Measurements from ENCODE around the gene FH. TPM values are rescaled to one million over a fixed set of nuclear protein-coding genes. Genes with fewer than 3 reads are reported as not detected.

FH gene
- total and polyA plus RNA-seq, 2 of the 13 experiments (the other 11 are each of a cell fraction or from before 2014, with no cell fraction given) = 39.2 to 152 TPM

- TF ChIP-seq ZC3H13 (CRISPR knock-in tag; IDR thresholded peaks at IDR 0.05) = peak; percentile 47; the same call in 1 of the 2 replicates
- TF ChIP-seq FOXK1 (CRISPR knock-in tag; IDR thresholded peaks at IDR 0.05; ENCODE audit: borderline replicate concordance, low read depth) = peak; percentile 60; the same call in 1 of the 2 replicates
- TF ChIP-seq, protein P1, sequence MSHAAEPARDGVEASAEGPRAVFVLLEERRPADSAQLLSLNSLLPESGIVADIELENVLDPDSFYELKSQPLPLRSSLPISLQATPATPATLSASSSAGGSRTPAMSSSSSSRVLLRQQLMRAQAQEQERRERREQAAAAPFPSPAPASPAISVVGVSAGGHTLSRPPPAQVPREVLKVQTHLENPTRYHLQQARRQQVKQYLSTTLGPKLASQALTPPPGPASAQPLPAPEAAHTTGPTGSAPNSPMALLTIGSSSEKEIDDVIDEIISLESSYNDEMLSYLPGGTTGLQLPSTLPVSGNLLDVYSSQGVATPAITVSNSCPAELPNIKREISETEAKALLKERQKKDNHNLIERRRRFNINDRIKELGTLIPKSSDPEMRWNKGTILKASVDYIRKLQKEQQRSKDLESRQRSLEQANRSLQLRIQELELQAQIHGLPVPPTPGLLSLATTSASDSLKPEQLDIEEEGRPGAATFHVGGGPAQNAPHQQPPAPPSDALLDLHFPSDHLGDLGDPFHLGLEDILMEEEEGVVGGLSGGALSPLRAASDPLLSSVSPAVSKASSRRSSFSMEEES (CRISPR knock-in tag; IDR thresholded peaks at IDR 0.05) = no peak
- no peak for TF ChIP-seq PRDM15 (CRISPR knock-in tag; IDR thresholded peaks at IDR 0.05)
- peak; percentile 12; the same call in 1 of the 2 replicates for TF ChIP-seq IRF2 (CRISPR knock-in tag; IDR thresholded peaks at IDR 0.05)
- TF ChIP-seq, protein P2, sequence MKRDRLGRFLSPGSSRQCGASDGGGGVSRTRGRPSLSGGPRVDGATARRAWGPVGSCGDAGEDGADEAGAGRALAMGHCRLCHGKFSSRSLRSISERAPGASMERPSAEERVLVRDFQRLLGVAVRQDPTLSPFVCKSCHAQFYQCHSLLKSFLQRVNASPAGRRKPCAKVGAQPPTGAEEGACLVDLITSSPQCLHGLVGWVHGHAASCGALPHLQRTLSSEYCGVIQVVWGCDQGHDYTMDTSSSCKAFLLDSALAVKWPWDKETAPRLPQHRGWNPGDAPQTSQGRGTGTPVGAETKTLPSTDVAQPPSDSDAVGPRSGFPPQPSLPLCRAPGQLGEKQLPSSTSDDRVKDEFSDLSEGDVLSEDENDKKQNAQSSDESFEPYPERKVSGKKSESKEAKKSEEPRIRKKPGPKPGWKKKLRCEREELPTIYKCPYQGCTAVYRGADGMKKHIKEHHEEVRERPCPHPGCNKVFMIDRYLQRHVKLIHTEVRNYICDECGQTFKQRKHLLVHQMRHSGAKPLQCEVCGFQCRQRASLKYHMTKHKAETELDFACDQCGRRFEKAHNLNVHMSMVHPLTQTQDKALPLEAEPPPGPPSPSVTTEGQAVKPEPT (CRISPR knock-in tag; IDR thresholded peaks at IDR 0.05; ENCODE audit: low read depth) = no peak; the same call in 1 of the 2 replicates
- TF ChIP-seq SNRNP70 (IDR thresholded peaks at IDR 0.05; ENCODE audit: low read depth, low read length) = no peak
- TF ChIP-seq ONECUT2 (CRISPR knock-in tag; IDR thresholded peaks at IDR 0.05) = no peak
- no peak for TF ChIP-seq BRCA1 (CRISPR knock-in tag; IDR thresholded peaks at IDR 0.05)
- no peak for TF ChIP-seq ATRX (CRISPR knock-in tag; IDR thresholded peaks at IDR 0.05; ENCODE audit: borderline replicate concordance)
- no peak for TF ChIP-seq NFIC (IDR thresholded peaks at IDR 0.05; ENCODE audit: low read length)
- peak; percentile 73; the same call in 1 of the 2 replicates for TF ChIP-seq ZBTB26 (CRISPR knock-in tag; IDR thresholded peaks at IDR 0.05; ENCODE audit: borderline replicate concordance)
- no peak for TF ChIP-seq TBL1XR1 (IDR thresholded peaks at IDR 0.05; ENCODE audit: borderline replicate concordance, low read length, partially characterized antibody)
- no peak for TF ChIP-seq TBX3 (IDR thresholded peaks at IDR 0.05; ENCODE audit: borderline replicate concordance)
- TF ChIP-seq ZNF83 (CRISPR knock-in tag; IDR thresholded peaks at IDR 0.05; ENCODE audit: borderline replicate concordance) = peak; percentile 93; the same call in 1 of the 2 replicates
- TF ChIP-seq ATF4 (CRISPR knock-in tag; IDR thresholded peaks at IDR 0.05) = no peak
- peak; percentile 80 for TF ChIP-seq PHF21A (CRISPR knock-in tag; IDR thresholded peaks at IDR 0.05)
- TF ChIP-seq KDM5B (CRISPR knock-in tag; IDR thresholded peaks at IDR 0.05; ENCODE audit: borderline replicate concordance) = peak; percentile 87; the same call in 1 of the 2 replicates
- TF ChIP-seq ZNF263 (CRISPR knock-in tag; IDR thresholded peaks at IDR 0.05) = no peak
Observed at GRCh38 chr1:241519308-241520079, at the start of gene FH (continued).
